Gastrocnemius medialis (tissue), 4 donors: Measurements from ENCODE around the gene XKR7. TPM values are rescaled to one million over a fixed set of nuclear protein-coding genes. Genes with fewer than 3 reads are reported as not detected.

Experiments
- ATAC-seq, 2 donors: fragments of 150-250 bp; one replicate each; pipeline ENCODE4 v1.9.1; 2016
- DNase-seq, 2 donors: peaks; one replicate each; pipeline ENCODE4 v3.0.0-alpha.2; 2019
- H3K27ac ChIP-seq, 4 donors: fragments of 200-600 bp; sonication (generic); 1 replicate in 1 of 4; 2 replicates in 3 of 4; pipeline ENCODE4 v1.5.1; 2016 to 2018; ENCODE audit warnings: mild to moderate bottlenecking in 2 of 4, moderate library complexity in 1 of 4
- H3K27me3 ChIP-seq, 3 donors: fragments of 200-600 bp; sonication (generic) in 2 of 3; 1 replicate in 1 of 3; 2 replicates in 2 of 3; pipeline versions ENCODE4 v1.5.1 to v1.6.0; 2016 to 2019; ENCODE audit warnings: mild to moderate bottlenecking in 1 of 3, moderate library complexity in 1 of 3
- H3K36me3 ChIP-seq, 2 donors: fragments of 200-600 bp; sonication (generic) in 1 of 2; one replicate each; pipeline ENCODE4 v1.5.1; 2017 to 2018
- H3K4me1 ChIP-seq, 2 donors: fragments of 200-600 bp; sonication (generic) in 1 of 2; one replicate each; pipeline ENCODE4 v1.5.1; 2016 to 2017; ENCODE audit warnings: mild to moderate bottlenecking in 2 of 2
- H3K4me3 ChIP-seq, 4 donors: fragments of 200-600 bp; sonication (generic) in 3 of 4; 1 replicate in 1 of 4; 2 replicates in 3 of 4; pipeline ENCODE4 v1.5.1; 2016 to 2019; ENCODE audit warnings: mild to moderate bottlenecking in 2 of 4
- H3K9me3 ChIP-seq, 3 donors: fragments of 200-600 bp; sonication (generic) in 2 of 3; 1 replicate in 1 of 3; 2 replicates in 2 of 3; pipeline ENCODE4 v1.5.1; 2016 to 2019
- CTCF ChIP-seq, 5 experiments: fragments of 450-650 bp in 3 of 5; fragments of 200-600 bp in 2 of 5; sonication (generic) in 2 of 5; IDR thresholded peaks in 4 of 5; conservative IDR thresholded peaks in 1 of 5; 1 replicate in 4 of 5; 2 replicates in 1 of 5; pipeline ENCODE4 v1.5.1; 2016 to 2019; ENCODE audit warnings: antibody characterized with exemption in 5 of 5, mild to moderate bottlenecking in 3 of 5, moderate library complexity in 3 of 5
- POLR2A ChIP-seq, 2 donors: fragments of 450-650 bp; IDR thresholded peaks; one replicate each; pipeline ENCODE4 v1.6.1; 2017; ENCODE audit warnings: antibody characterized with exemption in 2 of 2, mild to moderate bottlenecking in 2 of 2, moderate library complexity in 2 of 2
- in situ Hi-C, 4 donors: fragments of 200-750 bp; cut with MboI; loops; one replicate each; pipeline versions ENCODE4 v1.15.0 to v1.8.0; 2017; ENCODE audit warnings: low sequenced_read_pairs in 4 of 4
- intact Hi-C: fragments of 100-400 bp; cut with DNase I; formaldehyde crosslinking; loops from one replicate; pipeline ENCODE4 v1.15.1; 2023; ENCODE audit warnings: low total_unique reads
- total RNA-seq, 4 donors: library from RNA; depleted of rRNA; stranded (reverse); fragments of >200 nt; gene quantifications; one replicate each; pipeline versions ENCODE4 v1.1.0 to v1.2.3, GENCODE V29; 2016

The XKR7 gene
- total RNA-seq, 4 donors from 2014 or later, result not detected

- intact Hi-C loops, result no loop called here
- H3K27me3 ChIP-seq, result peaks cover 0 to 14% (median 8%) of the 10 kb centered on the region in 3 donors
- DNase-seq (no peak), ATAC-seq (peak; percentile 26 to 27)
- H3K9me3 ChIP-seq, result no peaks in the 10 kb centered on the region
- H3K4me3 ChIP-seq, result no peak overlapping the region
- H3K36me3 ChIP-seq, result no peaks in the 10 kb centered on the region
- H3K4me1 ChIP-seq, result no peaks in the 10 kb centered on the region
- H3K27ac ChIP-seq, result no peak overlapping the region
- TF ChIP-seq CTCF (IDR thresholded peaks at IDR 0.05 in 4 of 5, conservative IDR thresholded peaks at IDR 0.05 in 1 of 5), result no peak
- TF ChIP-seq POLR2A (IDR thresholded peaks at IDR 0.05), result no peak
- in situ Hi-C loops, result no loop called here
These were observed 72.4 kb downstream of the XKR7 start for GRCh38 chr20:32040142-32040953.

GRCh38 chr20:32045999-32046398 lies 78.0 kb downstream of the XKR7 start:
- Histone ChIP-seq H3K36me3 (no peaks in the 10 kb centered on the region), H3K4me1 (no peaks in the 10 kb centered on the region), H3K9me3 (no peaks in the 10 kb centered on the region), H3K4me3 (no peak overlapping the region), H3K27ac (no peak overlapping the region), H3K27me3 (peaks cover 14 to 17% (median 16%) of the 10 kb centered on the region in 3 donors)
- ATAC-seq, result no peak
- no peak for DNase-seq
- intact Hi-C loops, result no loop called here
- TF ChIP-seq POLR2A (IDR thresholded peaks at IDR 0.05) (no peak), CTCF (IDR thresholded peaks at IDR 0.05 in 4 of 5, conservative IDR thresholded peaks at IDR 0.05 in 1 of 5) (no peak)
- in situ Hi-C loops, result no loop called here

- Histone ChIP-seq H3K27me3 (peaks cover 41 to 56% (median 52%) of the 10 kb centered on the region in 3 donors), H3K9me3 (no peaks in the 10 kb centered on the region), H3K36me3 (no peaks in the 10 kb centered on the region), H3K4me3 (no peak overlapping the region), H3K4me1 (peaks cover 0 to 4% of the 10 kb centered on the region in 2 donors), H3K27ac (no peak overlapping the region)
- TF ChIP-seq CTCF (IDR thresholded peaks at IDR 0.05 in 4 of 5, conservative IDR thresholded peaks at IDR 0.05 in 1 of 5), result no peak
- TF ChIP-seq POLR2A (IDR thresholded peaks at IDR 0.05), result no peak
- DNase-seq (no peak), ATAC-seq (no peak)
- intact Hi-C loops, result no loop called here
- in situ Hi-C loops, result no loop called here
These were observed 82.4 kb downstream of the XKR7 start for GRCh38 chr20:32050324-32050841.

GRCh38 chr20:32050851-32051556 lies 83.1 kb downstream of the XKR7 start:
- TF ChIP-seq POLR2A (IDR thresholded peaks at IDR 0.05) (no peak), CTCF (IDR thresholded peaks at IDR 0.05 in 4 of 5, conservative IDR thresholded peaks at IDR 0.05 in 1 of 5) (no peak)
- Histone ChIP-seq H3K4me3 (no peak overlapping the region), H3K27ac (no peak overlapping the region), H3K36me3 (no peaks in the 10 kb centered on the region), H3K9me3 (no peaks in the 10 kb centered on the region), H3K27me3 (peaks cover 44 to 62% (median 53%) of the 10 kb centered on the region in 3 donors), H3K4me1 (peaks cover 0 to 4% of the 10 kb centered on the region in 2 donors)
- intact Hi-C loops (no loop called here), in situ Hi-C loops (no loop called here)
- ATAC-seq (no peak), DNase-seq (no peak)
